Endothelial cell of umbilical vein (primary cell): Measurements from ENCODE around the gene VIL1. TPM values are rescaled to one million over a fixed set of nuclear protein-coding genes. Genes with fewer than 3 reads are reported as not detected.

Source experiments
- BruUV-seq: library from RNA; stranded (reverse); fragments of 400-500 nt; replicated peaks from 2 replicates; lab custom pipeline; 2021; lab: Mats Ljungman, UMichigan
- CTCF ChIA-PET: fragments of 300-600, 350-600 bp; sonication (Branson Sonifier 250); formaldehyde crosslinking; loops from one replicate; lab custom pipeline; 2021; ENCODE audit warnings: antibody characterized with exemption, inconsistent platforms; lab: Charles Lee
- POLR2A ChIA-PET: fragments of 300-600, 350-600 bp; sonication (Branson Sonifier 250); formaldehyde crosslinking; loops from one replicate; lab custom pipeline; 2021; ENCODE audit warnings: antibody characterized with exemption, inconsistent platforms; lab: Charles Lee
- DNase-seq: peaks from one replicate; pipeline ENCODE4 v3.0.0-alpha.2; 2011; ENCODE audit warnings: low read depth, low spot score
- FAIRE-seq: peaks from 2 replicates; lab custom pipeline; 2011; peaks lifted over from hg19 to GRCh38; lab: Jason Lieb, UNC
- H2AFZ ChIP-seq: 2 replicates; pipeline ENCODE4 v1.6.0; 2012; ENCODE audit warnings: low read depth, low read length, control low read depth, inconsistent platforms
- H3K27ac ChIP-seq: 2 replicates; pipeline ENCODE4 v1.5.1; 2011; ENCODE audit warnings: low read depth, mild to moderate bottlenecking, control low read depth, low read length, moderate library complexity; ENCODE audit not compliant: insufficient read depth
- H3K27me3 ChIP-seq, 2 experiments: 2 replicates each; pipeline versions ENCODE4 v1.6.0 to v1.6.1; 2011; ENCODE audit warnings: low read length in 2 of 2, mixed read lengths in 1 of 2; ENCODE audit not compliant: control insufficient read depth in 2 of 2, insufficient read depth in 2 of 2
- H3K36me3 ChIP-seq, 2 experiments: 2 replicates in 1 of 2; 3 replicates in 1 of 2; pipeline ENCODE4 v1.5.1; 2011; ENCODE audit warnings: low read length in 2 of 2, mild to moderate bottlenecking in 1 of 2, moderate library complexity in 1 of 2; ENCODE audit not compliant: control insufficient read depth in 2 of 2, insufficient read depth in 2 of 2; ENCODE audit errors: extremely low read depth in 1 of 2
- H3K4me1 ChIP-seq: 3 replicates; pipeline ENCODE4 v1.5.1; 2011; ENCODE audit warnings: mild to moderate bottlenecking, low read length; ENCODE audit not compliant: control insufficient read depth, insufficient read depth; ENCODE audit errors: extremely low read depth
- H3K4me2 ChIP-seq: 2 replicates; pipeline ENCODE4 v1.6.1; 2011; ENCODE audit warnings: low read length, control low read depth, mixed read lengths; ENCODE audit not compliant: insufficient read depth
- H3K4me3 ChIP-seq, 3 experiments: fragments of 200-600 bp in 1 of 3; sonication (generic), shearing (Covaris generic) in 1 of 3; replicated peaks in 1 of 3; 2 replicates each; pipeline ENCODE4 v1.5.1; 2011 to 2016; ENCODE audit warnings: control low read depth in 3 of 3, low read length in 3 of 3, mild to moderate bottlenecking in 2 of 3, inconsistent platforms in 1 of 3, low read depth in 1 of 3, moderate library complexity in 1 of 3; ENCODE audit not compliant: insufficient read depth in 1 of 3
- H3K79me2 ChIP-seq: 2 replicates; pipeline ENCODE4 v1.6.0; 2012; ENCODE audit warnings: low read length, inconsistent platforms; ENCODE audit not compliant: control insufficient read depth, insufficient read depth
- H3K9ac ChIP-seq: replicated peaks from 2 replicates; pipeline ENCODE3; 2011; ENCODE audit warnings: low read length, control low read depth; ENCODE audit not compliant: insufficient read depth; ENCODE audit errors: extremely low read depth
- H3K9me1 ChIP-seq: replicated peaks from 3 replicates; pipeline ENCODE4 v1.6.0; 2011; ENCODE audit warnings: mild to moderate bottlenecking, low read length; ENCODE audit not compliant: control insufficient read depth, insufficient read depth; ENCODE audit errors: extremely low read depth
- H3K9me3 ChIP-seq: replicated peaks from 2 replicates; pipeline ENCODE4 v1.5.1; 2012; ENCODE audit warnings: low read length, inconsistent platforms; ENCODE audit not compliant: control insufficient read depth, insufficient read depth
- H4K20me1 ChIP-seq: replicated peaks from 2 replicates; pipeline ENCODE3; 2011; ENCODE audit warnings: mild to moderate bottlenecking, low read length; ENCODE audit not compliant: control insufficient read depth, insufficient read depth; ENCODE audit errors: extremely low read depth
- CTCF ChIP-seq, 2 donors: IDR thresholded peaks; 1 replicate in 1 of 2; 2 replicates in 1 of 2; pipeline ENCODE4 v1.5.1; 2011; ENCODE audit warnings: low read length in 2 of 2, mild to moderate bottlenecking in 2 of 2, moderate library complexity in 2 of 2, control low read depth in 1 of 2, inconsistent platforms in 1 of 2, low read depth in 1 of 2; ENCODE audit not compliant: insufficient read depth in 1 of 2; ENCODE audit errors: extremely low read depth in 1 of 2
- EZH2 ChIP-seq: IDR thresholded peaks from 2 replicates; pipeline ENCODE4 v1.6.1; 2012; ENCODE audit warnings: borderline replicate concordance, low read depth, mild to moderate bottlenecking, moderate library complexity, low read length, inconsistent platforms; ENCODE audit not compliant: severe bottlenecking
- FOS ChIP-seq: IDR thresholded peaks from 2 replicates; pipeline ENCODE4 v1.6.1; 2011; ENCODE audit warnings: mild to moderate bottlenecking, low read length, moderate library complexity, borderline replicate concordance; ENCODE audit not compliant: insufficient read depth
- GATA2 ChIP-seq: IDR thresholded peaks from 2 replicates; pipeline ENCODE4 v1.7.0; 2011; ENCODE audit warnings: low read depth, mild to moderate bottlenecking, moderate library complexity, mixed read lengths, low read length; ENCODE audit not compliant: insufficient read length, insufficient read depth
- JUN ChIP-seq: IDR thresholded peaks from 2 replicates; pipeline ENCODE4 v1.6.1; 2011; ENCODE audit warnings: borderline replicate concordance, low read depth; ENCODE audit not compliant: insufficient read length, insufficient read depth
- MAX ChIP-seq: IDR thresholded peaks from 2 replicates; pipeline ENCODE4 v1.6.1; 2011; ENCODE audit not compliant: insufficient read depth, insufficient read length
- MYC ChIP-seq: IDR thresholded peaks from one replicate; pipeline ENCODE4 v1.6.1; 2011; ENCODE audit warnings: mild to moderate bottlenecking, low read depth, low read length
- POLR2A ChIP-seq: IDR thresholded peaks from 2 replicates; pipeline ENCODE4 v1.6.1; 2012; ENCODE audit warnings: low read depth, mild to moderate bottlenecking, control low read depth, low read length
- POLR2AphosphoS5 ChIP-seq: IDR thresholded peaks from 2 replicates; pipeline ENCODE4 v1.6.1; 2012; ENCODE audit warnings: low read depth, mild to moderate bottlenecking, control low read depth, low read length, moderate library complexity; ENCODE audit not compliant: insufficient read depth
- dilution Hi-C: fragments of 300-500 bp; cut with MboI; formaldehyde crosslinking; loops from one replicate; pipeline ENCODE4 v1.15.0; 2019; ENCODE audit warnings: low sequenced_read_pairs; ENCODE audit not compliant: extremely low pct_ligation_motif_present
- intact Hi-C: fragments of 100-400 bp; cut with micrococcal nuclease; formaldehyde crosslinking; loops from one replicate; pipeline ENCODE4 v1.10.0; 2022
- polyA plus RNA-seq, 4 experiments: library from polyadenylated mRNA; depleted of rRNA in 3 of 4; stranded (reverse) in 3 of 4; unstranded in 1 of 4; fragments of >200 nt; gene quantifications; 2 replicates each; pipeline versions ENCODE4 v1.2.1 to v1.2.3, GENCODE V29; 2011 to 2012; ENCODE audit warnings: missing spikeins in 1 of 4
- total RNA-seq: library from RNA; stranded (reverse); gene quantifications from 2 replicates; pipeline ENCODE4 v1.2.3, GENCODE V29; 2021

Gene VIL1
- total and polyA plus RNA-seq, 2 donors (not counting 3 experiments of a cell fraction or from before 2014, with no cell fraction given): not detected

GRCh38 chr2:218444692-218445357 lies 25.9 kb downstream of the VIL1 start:
- Histone ChIP-seq H3K9me1 (no peaks in the 10 kb centered on the region), H2AFZ (no peak overlapping the region), H3K4me3 (no peak overlapping the region), H3K27ac (no peak overlapping the region), H3K4me2 (no peak overlapping the region), H3K27me3 (no peaks in the 10 kb centered on the region), H3K4me1 (peaks cover 12% of the 10 kb centered on the region), H4K20me1 (no peaks in the 10 kb centered on the region), H3K36me3 (no peaks in the 10 kb centered on the region), H3K9ac (no peak overlapping the region), H3K9me3 (no peaks in the 10 kb centered on the region), H3K79me2 (no peaks in the 10 kb centered on the region)
- BruUV-seq: no TSS peak
- FAIRE-seq: no peak
- DNase-seq: no peak
- CTCF ChIA-PET: interaction anchor here (0.6 to 0.7 kb wide), 2 partner anchors 25 to 39 kb away, joined by 3 read pairs; no protein-coding TSS in a partner anchor
- dilution Hi-C loops (no loop called here), intact Hi-C loops (no loop called here)
- no peak for TF ChIP-seq CTCF (IDR thresholded peaks at IDR 0.05; ENCODE audit: extremely low read depth in 1 of 2, insufficient read depth in 1 of 2, low read depth in 1 of 2, low read length in 2 of 2)
- no peak for TF ChIP-seq MYC
- TF ChIP-seq GATA2: no peak
- no peak for TF ChIP-seq MAX
- no peak for TF ChIP-seq POLR2AphosphoS5
- no peak for TF ChIP-seq EZH2
- no peak for TF ChIP-seq FOS
- TF ChIP-seq POLR2A: no peak
- TF ChIP-seq JUN: no peak
- POLR2A ChIA-PET: no interaction called here
